ENCODE measurements around the gene PPP2R1B. TPM values are rescaled to one million over a fixed set of nuclear protein-coding genes. Genes with fewer than 3 reads are reported as not detected.
"Not testable (repeated sequence)": the region's sequence is repeated elsewhere in the genome, so short reads cannot be mapped to it uniquely, and the experiment has no call there.

The PPP2R1B gene
- total RNA-seq, 1 donor = 38.9 TPM

DNA sequence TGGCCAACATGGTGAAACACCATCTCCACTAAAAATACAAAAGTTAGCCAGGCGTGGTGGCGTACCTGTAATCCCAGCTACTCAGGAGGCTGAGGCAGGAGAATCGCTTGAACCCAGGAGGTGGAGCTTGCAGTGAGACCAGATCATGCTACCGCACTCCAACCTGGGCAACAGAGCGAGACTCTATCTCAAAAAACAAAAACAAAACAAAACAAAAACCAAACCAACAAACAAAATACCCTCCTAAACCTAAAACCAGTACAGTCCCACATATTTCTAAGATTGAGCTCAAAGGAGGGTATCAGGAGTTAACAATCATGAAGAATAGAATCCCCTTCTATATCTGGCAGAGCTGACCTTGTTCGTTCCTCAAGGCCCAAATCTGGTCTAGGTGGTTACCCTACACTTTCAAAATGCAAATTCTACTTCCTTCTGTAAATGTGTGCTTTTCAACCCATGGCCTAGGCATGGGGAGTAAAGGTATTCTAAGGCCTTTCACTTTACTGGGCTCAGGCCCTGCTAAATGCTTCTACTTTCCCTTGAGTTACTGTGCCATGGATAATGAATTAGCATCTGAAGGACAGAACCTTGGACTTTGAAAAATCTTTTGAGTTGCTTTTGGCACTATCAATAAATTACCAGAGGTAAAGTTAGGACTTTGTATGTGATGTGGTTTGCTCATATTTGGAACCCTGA is 10.4 kb upstream of the PPP2R1B start:
- TF ChIP-seq, protein P1, sequence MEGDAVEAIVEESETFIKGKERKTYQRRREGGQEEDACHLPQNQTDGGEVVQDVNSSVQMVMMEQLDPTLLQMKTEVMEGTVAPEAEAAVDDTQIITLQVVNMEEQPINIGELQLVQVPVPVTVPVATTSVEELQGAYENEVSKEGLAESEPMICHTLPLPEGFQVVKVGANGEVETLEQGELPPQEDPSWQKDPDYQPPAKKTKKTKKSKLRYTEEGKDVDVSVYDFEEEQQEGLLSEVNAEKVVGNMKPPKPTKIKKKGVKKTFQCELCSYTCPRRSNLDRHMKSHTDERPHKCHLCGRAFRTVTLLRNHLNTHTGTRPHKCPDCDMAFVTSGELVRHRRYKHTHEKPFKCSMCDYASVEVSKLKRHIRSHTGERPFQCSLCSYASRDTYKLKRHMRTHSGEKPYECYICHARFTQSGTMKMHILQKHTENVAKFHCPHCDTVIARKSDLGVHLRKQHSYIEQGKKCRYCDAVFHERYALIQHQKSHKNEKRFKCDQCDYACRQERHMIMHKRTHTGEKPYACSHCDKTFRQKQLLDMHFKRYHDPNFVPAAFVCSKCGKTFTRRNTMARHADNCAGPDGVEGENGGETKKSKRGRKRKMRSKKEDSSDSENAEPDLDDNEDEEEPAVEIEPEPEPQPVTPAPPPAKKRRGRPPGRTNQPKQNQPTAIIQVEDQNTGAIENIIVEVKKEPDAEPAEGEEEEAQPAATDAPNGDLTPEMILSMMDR (IDR thresholded peaks at IDR 0.05; ENCODE audit: insufficient read depth, low read depth, low read length) = no peak
- no peak for DNase-seq (ENCODE audit: low read depth)
- no peak overlapping the region for H3K4me3 ChIP-seq (ENCODE audit: low read depth, low read length)

DNA sequence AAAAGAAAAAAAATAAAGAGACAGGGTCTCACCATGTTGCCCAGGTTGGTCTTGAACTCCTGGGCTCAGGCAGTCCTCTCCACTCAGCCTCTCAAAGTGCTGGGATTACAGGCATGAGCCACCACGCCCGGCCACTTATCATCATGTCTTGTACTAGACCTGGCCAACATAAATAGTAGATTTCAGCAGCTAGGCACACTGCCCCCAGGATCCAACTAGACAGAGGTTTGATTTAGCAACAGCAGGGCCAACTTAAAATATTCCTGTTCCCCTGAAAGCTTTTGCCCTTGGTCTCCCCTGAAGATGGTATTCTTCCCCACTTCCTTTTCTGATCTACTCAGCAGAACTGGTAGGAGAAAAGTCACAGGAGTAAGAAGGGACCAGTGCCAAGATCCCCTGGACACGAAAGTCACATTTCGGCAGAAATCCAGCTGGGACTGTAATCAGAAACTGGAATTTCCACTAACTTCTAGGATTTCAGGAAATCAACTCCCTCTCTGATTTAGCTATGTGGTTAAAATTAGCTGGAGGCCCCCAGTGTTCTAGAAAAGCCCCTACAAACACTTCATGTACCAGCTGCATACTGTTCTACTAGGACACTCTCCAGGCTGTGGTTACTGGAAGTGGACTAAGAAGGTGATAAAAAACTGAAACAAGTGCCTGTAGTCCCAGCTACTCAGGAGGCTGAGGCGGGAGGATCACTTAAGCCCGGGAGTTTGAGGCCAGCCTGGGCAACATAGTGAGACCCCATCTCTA is 8.9 kb upstream of the PPP2R1B start:
- TF ChIP-seq, protein P1 (IDR thresholded peaks at IDR 0.05; ENCODE audit: insufficient read depth, low read depth, low read length) = no peak
- DNase-seq (ENCODE audit: low read depth) = peak; percentile 16
- H3K4me3 ChIP-seq (ENCODE audit: low read depth, low read length) = no peak overlapping the region

DNA sequence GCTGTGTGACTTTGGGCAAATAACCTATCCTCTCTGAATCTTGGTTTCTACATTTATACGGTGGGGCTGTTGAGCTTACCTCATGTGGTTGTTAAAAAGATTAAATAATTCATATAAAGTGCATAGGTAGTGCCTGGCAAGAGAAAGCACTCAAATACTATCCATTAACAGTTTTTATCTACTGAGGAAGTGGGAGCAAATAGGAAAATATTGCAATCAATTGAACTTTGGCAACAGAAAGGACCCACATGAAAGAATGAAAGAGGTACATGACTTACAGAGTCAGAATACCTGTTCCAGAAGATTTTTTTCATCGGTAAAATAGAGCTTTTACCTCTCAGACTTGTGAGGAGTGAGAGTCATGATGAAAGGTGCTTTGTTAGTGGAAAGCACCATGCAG is 6.3 kb upstream of the PPP2R1B start:
- TF ChIP-seq, protein P1 (IDR thresholded peaks at IDR 0.05; ENCODE audit: insufficient read depth, low read depth, low read length) = no peak
- DNase-seq (ENCODE audit: low read depth) = no peak

DNA sequence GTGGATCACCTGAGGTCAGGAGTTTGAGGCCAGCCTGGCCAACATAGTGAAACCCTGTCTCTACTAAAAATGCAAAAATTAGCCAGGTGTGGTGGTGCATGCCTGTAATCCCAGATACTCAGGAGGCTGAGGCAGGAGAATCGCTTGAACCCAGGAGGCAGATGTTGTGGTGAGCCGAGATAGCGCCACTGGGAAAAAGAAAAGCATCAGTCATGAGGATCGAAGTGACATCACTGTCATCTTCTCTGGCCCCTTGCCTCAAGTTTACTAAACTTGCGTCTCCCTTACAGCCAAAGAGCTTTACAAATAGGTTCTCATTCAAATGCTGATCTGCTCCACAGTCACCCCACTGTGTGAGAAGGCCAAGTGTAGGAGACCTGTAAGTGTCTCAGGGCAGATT is 5.0 kb upstream of the PPP2R1B start:
- not testable (repeated sequence) for DNase-seq (ENCODE audit: low read depth); H3K4me3 ChIP-seq (ENCODE audit: low read depth, low read length)

More for the DNA sequence above, 6.3 kb upstream of the PPP2R1B start:
- H3K4me3 ChIP-seq (ENCODE audit: low read depth, low read length) = no peak overlapping the region

DNA sequence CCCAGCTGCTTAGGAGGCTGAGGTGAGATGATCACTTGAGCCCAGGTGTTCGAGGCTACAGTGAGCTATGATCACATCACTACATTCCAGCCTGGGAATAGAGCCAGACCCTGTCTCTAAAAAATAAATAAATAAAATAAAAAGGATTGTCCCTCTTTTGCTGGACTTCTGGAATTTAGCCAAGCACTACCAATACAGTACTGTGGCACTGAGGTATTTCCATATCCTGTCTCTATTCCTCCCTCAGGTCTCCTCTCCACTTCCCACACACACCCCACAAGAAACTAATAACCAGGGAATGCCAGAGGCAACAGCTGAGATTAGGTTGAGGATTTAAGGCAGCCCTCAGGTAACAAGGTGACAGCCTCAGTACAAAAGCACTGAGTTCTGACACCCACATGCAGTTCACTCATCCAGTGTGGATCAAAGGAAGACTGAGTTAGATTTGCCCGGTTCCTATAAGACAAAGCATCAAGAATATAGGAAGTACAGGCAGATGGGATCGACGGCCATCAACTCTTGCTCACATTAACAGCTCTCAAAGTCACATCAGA is 4.5 kb upstream of the PPP2R1B start:
- H3K4me3 ChIP-seq (ENCODE audit: low read depth, low read length) = no peak overlapping the region

DNA sequence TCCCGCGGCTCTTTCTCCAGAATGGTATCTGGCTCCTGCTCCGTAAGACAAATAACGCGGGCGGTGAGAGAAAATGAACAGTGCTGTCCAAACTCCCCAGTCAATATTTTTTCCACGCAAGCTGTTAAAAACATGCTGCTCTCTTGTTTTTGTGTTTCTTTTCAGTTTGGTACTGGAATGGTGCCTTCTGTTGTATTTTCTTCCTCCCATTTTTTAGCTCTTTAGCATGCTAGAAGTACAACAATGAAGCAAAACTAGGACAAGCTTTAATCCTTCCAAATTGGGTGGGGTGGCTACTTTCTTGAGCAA is 599 bp upstream of the PPP2R1B start:
- no peak for DNase-seq (ENCODE audit: low read depth)

More for the DNA sequence above, 4.5 kb upstream of the PPP2R1B start:
- no peak for DNase-seq (ENCODE audit: low read depth)
- TF ChIP-seq, protein P1 (IDR thresholded peaks at IDR 0.05; ENCODE audit: insufficient read depth, low read depth, low read length) = no peak

More for the DNA sequence above, 599 bp upstream of the PPP2R1B start:
- TF ChIP-seq, protein P1 (IDR thresholded peaks at IDR 0.05; ENCODE audit: insufficient read depth, low read depth, low read length) = no peak
- H3K4me3 ChIP-seq (ENCODE audit: low read depth, low read length) = peak overlapping the region; percentile 96
